ENCODE measurements around the gene S100A16. TPM values are rescaled to one million over a fixed set of nuclear protein-coding genes. Genes with fewer than 3 reads are reported as not detected.

S100A16 gene
- polyA plus RNA-seq, 4 donors: 91.7 to 107 (median 101) TPM

- DNase-seq (ENCODE audit: low read depth in 4 of 4, low spot score in 3 of 4): no peak
Measured at GRCh38 chr1:153638261-153638660, 25.3 kb upstream of the S100A16 start.

GRCh38 chr1:153636312-153636711, 23.4 kb upstream of the S100A16 start:
- DNase-seq (ENCODE audit: low read depth in 4 of 4, low spot score in 3 of 4): no peak

- DNase-seq (ENCODE audit: low read depth in 4 of 4, low spot score in 3 of 4): no peak
Measured at GRCh38 chr1:153635872-153636271, 22.9 kb upstream of the S100A16 start.

- DNase-seq (ENCODE audit: low read depth in 4 of 4, low spot score in 3 of 4): peak; percentile 97 to 98 (median 98)
Measured at GRCh38 chr1:153633754-153634665, 21.1 kb upstream of the S100A16 start, which contains the start of gene CHTOP. TSS of gene CHTOP (plus strand) at chr1:153634066. CDS start at chr1:153636589, 2,523 bp downstream.

DNA sequence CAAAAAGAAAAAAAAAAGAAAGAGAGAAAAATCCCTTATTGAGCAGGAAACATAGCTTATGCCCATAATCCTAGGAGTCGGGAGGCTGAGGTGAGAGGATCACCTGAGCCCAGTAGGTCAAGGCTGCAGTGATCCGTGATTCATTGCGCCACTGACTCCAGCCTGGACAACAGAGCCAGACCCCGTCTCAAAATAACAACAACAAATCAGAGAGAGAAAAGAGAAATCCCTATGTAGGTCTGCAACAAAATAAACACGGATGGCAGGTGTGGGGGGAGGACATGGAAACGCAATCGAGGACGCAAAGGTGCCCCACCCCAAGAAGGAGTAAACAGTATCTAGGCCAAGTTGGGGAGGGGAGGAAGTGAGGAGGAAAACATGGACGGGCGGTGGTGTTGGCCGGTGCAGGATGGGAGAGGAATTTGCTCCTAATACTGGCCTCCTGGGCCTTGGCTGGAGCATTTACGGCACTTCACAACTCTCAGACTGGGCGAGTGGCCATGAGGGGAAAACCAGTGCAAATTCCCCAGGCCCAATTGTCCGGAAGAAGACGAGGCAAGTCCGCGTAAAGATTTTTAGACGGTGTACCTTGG, 20.3 kb upstream of the S100A16 start:
- DNase-seq (ENCODE audit: low read depth in 4 of 4, low spot score in 3 of 4): no peak

- no peak for DNase-seq (ENCODE audit: low read depth in 4 of 4, low spot score in 3 of 4)
Measured at GRCh38 chr1:153631047-153632022, 18.4 kb upstream of the S100A16 start.

DNA sequence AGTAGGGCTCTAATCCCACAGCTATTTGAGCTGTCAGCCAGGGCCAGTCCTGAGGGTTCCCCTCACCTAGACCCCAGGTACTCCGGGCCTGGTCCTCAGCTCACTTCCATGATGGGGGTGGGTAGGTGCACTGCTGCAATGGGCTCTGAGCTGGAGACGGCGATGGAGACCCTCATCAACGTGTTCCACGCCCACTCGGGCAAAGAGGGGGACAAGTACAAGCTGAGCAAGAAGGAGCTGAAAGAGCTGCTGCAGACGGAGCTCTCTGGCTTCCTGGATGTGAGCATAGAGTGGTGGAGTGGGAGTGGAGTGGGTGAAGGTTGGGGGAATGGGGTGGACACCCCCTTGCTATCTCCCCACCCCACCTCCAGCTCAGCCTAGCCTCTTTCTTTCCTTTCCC, 17.4 kb upstream of the S100A16 start:
- no peak for DNase-seq (ENCODE audit: low read depth in 4 of 4, low spot score in 3 of 4)

GRCh38 chr1:153629971-153630370, 17.0 kb upstream of the S100A16 start:
- DNase-seq (ENCODE audit: low read depth in 4 of 4, low spot score in 3 of 4): no peak

DNA sequence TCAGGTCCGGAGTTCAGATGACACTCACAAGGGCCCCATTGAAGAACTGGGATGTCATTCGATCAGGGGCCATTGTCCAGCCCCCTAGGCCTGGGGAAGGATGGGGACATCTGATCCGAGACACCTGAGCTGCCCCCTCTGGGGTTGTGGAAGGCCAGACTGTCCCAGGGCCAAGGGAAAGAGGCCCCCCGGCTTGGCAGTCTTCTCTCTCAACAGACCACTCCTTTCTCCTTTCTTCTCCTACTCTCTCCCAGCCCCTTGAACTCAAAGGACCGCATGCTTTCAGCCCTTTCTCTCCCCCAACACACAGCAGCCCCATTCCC, 16.4 kb upstream of the S100A16 start:
- no peak for DNase-seq (ENCODE audit: low read depth in 4 of 4, low spot score in 3 of 4)

GRCh38 chr1:153628638-153629342, 15.9 kb upstream of the S100A16 start:
- DNase-seq (ENCODE audit: low read depth in 4 of 4, low spot score in 3 of 4): no peak

GRCh38 chr1:153627715-153628626, 15.0 kb upstream of the S100A16 start, which contains the start of gene S100A1:
TSS of gene S100A1 (plus strand) at chr1:153628434. CDS start at chr1:153630522, 2,088 bp downstream.
- DNase-seq (ENCODE audit: low read depth in 4 of 4, low spot score in 3 of 4): no peak

DNA sequence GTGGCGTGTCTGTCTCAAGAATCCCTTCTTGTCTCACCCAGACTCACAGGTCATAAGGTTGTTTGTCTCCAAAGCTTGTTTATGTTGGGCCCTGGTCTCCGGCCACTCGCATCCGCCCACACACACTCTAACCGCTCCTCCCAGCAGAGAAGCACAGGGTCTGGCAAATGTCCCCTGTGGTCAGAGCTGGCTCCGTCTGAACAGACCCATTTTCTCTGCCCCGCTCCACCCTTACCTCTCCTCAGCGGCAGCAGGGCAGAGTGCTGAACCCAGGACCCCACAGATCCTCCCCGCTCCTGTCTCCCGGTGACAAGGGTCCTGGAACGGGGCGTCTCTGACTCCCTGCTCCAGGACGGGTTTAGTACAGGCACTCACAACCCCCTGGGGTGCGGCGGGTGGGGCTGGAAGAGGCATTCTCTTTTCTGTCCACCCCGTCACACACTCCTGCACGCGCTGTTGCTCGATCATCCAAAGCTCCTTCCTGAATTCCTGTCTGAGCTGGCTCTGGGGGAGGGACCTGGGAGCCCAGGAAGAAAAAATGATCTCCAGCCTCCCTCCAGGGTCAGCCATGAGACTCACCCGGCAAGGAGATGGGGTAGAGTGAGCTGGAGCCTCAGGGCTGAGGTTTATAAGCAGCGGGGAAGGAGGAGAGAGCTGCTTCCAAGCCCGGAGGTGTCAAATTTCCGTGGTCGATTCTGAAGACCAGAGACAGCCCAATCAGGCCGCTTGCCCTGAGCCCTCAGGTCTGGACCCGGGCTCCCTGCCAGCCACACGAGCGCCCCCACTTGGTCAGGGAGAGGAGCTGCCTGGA, 14.2 kb upstream of the S100A16 start, which contains the start of gene S100A13:
S100A13 (minus strand) TSS at position 602 of the 811 bp plus-strand sequence. CDS start 1,033 bp downstream, outside the sequence.
- DNase-seq (ENCODE audit: low read depth in 4 of 4, low spot score in 3 of 4): peak; percentile 70 to 83 (median 76)

- no peak for DNase-seq (ENCODE audit: low read depth in 4 of 4, low spot score in 3 of 4)
Measured at GRCh38 chr1:153626477-153626903, 13.6 kb upstream of the S100A16 start.

- DNase-seq (ENCODE audit: low read depth in 4 of 4, low spot score in 3 of 4): no peak
Measured at GRCh38 chr1:153624965-153625611, 12.2 kb upstream of the S100A16 start.

DNA sequence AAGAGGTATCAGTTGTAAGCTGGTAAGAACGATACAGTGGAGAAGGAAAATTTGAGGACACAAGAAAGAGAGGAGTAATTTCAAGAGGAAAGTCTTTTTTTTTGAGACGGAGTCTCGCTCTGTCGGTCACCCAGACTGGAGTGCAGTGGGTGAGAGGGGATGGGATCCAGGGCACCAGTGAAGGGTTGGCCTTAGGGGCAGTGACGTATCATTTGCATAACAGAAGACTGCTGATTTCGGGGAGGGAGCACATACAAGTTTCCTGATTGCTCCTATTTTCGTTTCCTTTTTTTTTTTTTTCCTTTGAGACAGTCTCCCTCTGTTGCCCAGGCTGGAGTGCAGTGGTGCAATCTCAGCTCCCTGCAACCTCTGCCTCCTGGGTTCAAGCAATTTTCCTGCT, 10.2 kb upstream of the S100A16 start:
- no peak for DNase-seq (ENCODE audit: low read depth in 4 of 4, low spot score in 3 of 4)

- DNase-seq (ENCODE audit: low read depth in 4 of 4, low spot score in 3 of 4): no peak
Measured at GRCh38 chr1:153619171-153619570, 6.2 kb upstream of the S100A16 start.

DNA sequence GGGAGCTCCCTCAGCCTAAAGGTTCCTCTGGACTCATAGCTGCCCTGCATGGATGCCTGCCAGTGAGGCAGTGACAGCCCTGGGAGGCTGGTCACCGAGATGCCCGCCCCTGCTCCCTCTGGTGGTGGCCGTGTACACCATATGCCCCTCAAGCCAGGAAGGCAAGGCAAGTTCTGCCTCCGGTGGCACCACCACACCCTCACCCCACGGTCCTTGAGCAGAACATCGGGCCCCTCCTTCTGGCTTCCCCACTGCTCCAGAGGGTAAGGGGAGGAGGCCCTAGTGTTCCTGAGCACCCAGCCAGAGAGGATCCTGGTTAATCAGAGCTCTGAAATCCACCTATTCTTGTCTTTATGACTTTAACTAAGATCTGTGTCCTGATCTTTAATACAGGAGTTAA, 4.7 kb upstream of the S100A16 start:
- DNase-seq (ENCODE audit: low read depth in 4 of 4, low spot score in 3 of 4): no peak

GRCh38 chr1:153616917-153617311, 4.0 kb upstream of the S100A16 start:
- no peak for DNase-seq (ENCODE audit: low read depth in 4 of 4, low spot score in 3 of 4)

Measured in left renal pelvis (tissue), 4 donors.